OCI-LY3 (cell line): ENCODE measurements around the gene PLA2G4A.

Experiments
- H2AFZ ChIP-seq: fragments of 200-600, 300-600 bp; shearing (Covaris generic); 2 replicates; pipeline ENCODE4 v1.6.0; 2014; ENCODE audit warnings: antibody characterized with exemption, low read depth, low read length
- H3K27ac ChIP-seq: fragments of 200-600, 300-600 bp; sonication (generic); 2 replicates; pipeline ENCODE4 v1.5.1; 2014; ENCODE audit warnings: mild to moderate bottlenecking, low read length, moderate library complexity, mixed read lengths
- H3K27me3 ChIP-seq: fragments of 200-600, 300-600 bp; sonication (generic); 2 replicates; pipeline ENCODE4 v1.6.1; 2014; ENCODE audit warnings: low read depth, low read length, mixed read lengths
- H3K36me3 ChIP-seq: fragments of 200-600, 300-600 bp; sonication (generic); replicated peaks from 2 replicates; pipeline ENCODE3; 2014; ENCODE audit warnings: low read depth, low read length, mixed read lengths
- H3K4me1 ChIP-seq: fragments of 300-600, 200-600 bp; sonication (generic); 2 replicates; pipeline ENCODE4 v1.6.1; 2014; ENCODE audit warnings: low read length, mixed read lengths
- H3K4me2 ChIP-seq: fragments of 200-600, 300-600 bp; sonication (generic); 2 replicates; pipeline ENCODE4 v1.6.1; 2014; ENCODE audit warnings: low read length, mixed read lengths
- H3K4me3 ChIP-seq: fragments of 300-600, 200-600 bp; sonication (generic); 2 replicates; pipeline ENCODE4 v1.5.1; 2014; ENCODE audit warnings: antibody characterized with exemption, mild to moderate bottlenecking, low read length, moderate library complexity
- H3K79me2 ChIP-seq: fragments of 300-600, 200-600 bp; shearing (Covaris generic); 2 replicates; pipeline ENCODE4 v1.6.1; 2014; ENCODE audit warnings: mild to moderate bottlenecking, low read length, mixed read lengths
- H3K9ac ChIP-seq: fragments of 300-600, 200-600 bp; shearing (Covaris generic); 2 replicates; pipeline ENCODE4 v1.6.0; 2014; ENCODE audit warnings: mild to moderate bottlenecking, low read length, moderate library complexity
- H3K9me3 ChIP-seq: fragments of 200-600, 300-600 bp; shearing (Covaris generic); 2 replicates; pipeline ENCODE4 v1.6.1; 2014; ENCODE audit warnings: low read length, mixed read lengths; ENCODE audit not compliant: insufficient read depth
- H4K20me1 ChIP-seq: fragments of 200-600, 300-600 bp; sonication (generic); 2 replicates; pipeline ENCODE4 v1.6.1; 2016; ENCODE audit warnings: low read length, mixed read lengths; ENCODE audit not compliant: insufficient read depth
- CTCF ChIP-seq: fragments of 200-600, 300-600 bp; sonication (generic); IDR thresholded peaks from 2 replicates; pipeline ENCODE4 v1.5.1; 2014; ENCODE audit warnings: antibody characterized with exemption, low read length, low read depth
- EZH2phosphoT487 ChIP-seq: fragments of 200-600 bp; shearing (Covaris generic); IDR thresholded peaks from 2 replicates; pipeline ENCODE4 v1.6.1; 2018; ENCODE audit warnings: antibody characterized with exemption, mixed run types, low read depth

The PLA2G4A gene

GRCh38 chr1:187001198-187001889 is 172.6 kb downstream of the PLA2G4A start:
- no peak overlapping the region for H3K27ac ChIP-seq
- no peaks in the 10 kb centered on the region for H3K27me3 ChIP-seq
- no peak overlapping the region for H3K4me3 ChIP-seq
- no peaks in the 10 kb centered on the region for H4K20me1 ChIP-seq
- H3K9ac ChIP-seq, result no peak overlapping the region
- H2AFZ ChIP-seq, result 0 out of 2 replicates have a peak overlapping the region, but pooled peaks have one; percentile 6
- no peak overlapping the region for H3K4me2 ChIP-seq
- no peaks in the 10 kb centered on the region for H3K79me2 ChIP-seq
- H3K9me3 ChIP-seq, result no peaks in the 10 kb centered on the region
- H3K4me1 ChIP-seq, result no peaks in the 10 kb centered on the region
- TF ChIP-seq CTCF, result no peak
- TF ChIP-seq EZH2phosphoT487, result no peak
- H3K36me3 ChIP-seq, result no peaks in the 10 kb centered on the region

- H3K79me2 ChIP-seq, result no peaks in the 10 kb centered on the region
- no peak overlapping the region for H2AFZ ChIP-seq
- H3K4me2 ChIP-seq, result no peak overlapping the region
- no peaks in the 10 kb centered on the region for H3K4me1 ChIP-seq
- no peaks in the 10 kb centered on the region for H4K20me1 ChIP-seq
- H3K27me3 ChIP-seq, result no peaks in the 10 kb centered on the region
- no peak overlapping the region for H3K4me3 ChIP-seq
- TF ChIP-seq EZH2phosphoT487 (no peak), CTCF (no peak)
- peaks cover 13% of the 10 kb centered on the region for H3K9me3 ChIP-seq
- no peak overlapping the region for H3K9ac ChIP-seq
- H3K36me3 ChIP-seq, result no peaks in the 10 kb centered on the region
- no peak overlapping the region for H3K27ac ChIP-seq
Observed at GRCh38 chr1:187003353-187003752, 174.6 kb downstream of the PLA2G4A start.

- Histone ChIP-seq H3K4me2 (no peak overlapping the region), H3K79me2 (no peaks in the 10 kb centered on the region), H4K20me1 (no peaks in the 10 kb centered on the region), H3K36me3 (no peaks in the 10 kb centered on the region), H3K9ac (no peak overlapping the region), H3K9me3 (peaks cover 17% of the 10 kb centered on the region), H3K27me3 (no peaks in the 10 kb centered on the region), H3K4me1 (no peaks in the 10 kb centered on the region), H3K27ac (no peak overlapping the region), H2AFZ (no peak overlapping the region), H3K4me3 (no peak overlapping the region)
- TF ChIP-seq CTCF (no peak), EZH2phosphoT487 (no peak)
Observed at GRCh38 chr1:187006896-187007295, 178.1 kb downstream of the PLA2G4A start.

GRCh38 chr1:187009320-187009719 is 180.6 kb downstream of the PLA2G4A start:
- H3K4me1 ChIP-seq, result no peaks in the 10 kb centered on the region
- no peak overlapping the region for H3K4me2 ChIP-seq
- H3K27ac ChIP-seq, result no peak overlapping the region
- no peak overlapping the region for H2AFZ ChIP-seq
- no peaks in the 10 kb centered on the region for H3K79me2 ChIP-seq
- H3K9me3 ChIP-seq, result peaks cover 17% of the 10 kb centered on the region
- TF ChIP-seq EZH2phosphoT487 (no peak), CTCF (no peak)
- no peak overlapping the region for H3K9ac ChIP-seq
- H3K36me3 ChIP-seq, result no peaks in the 10 kb centered on the region
- no peaks in the 10 kb centered on the region for H3K27me3 ChIP-seq
- H4K20me1 ChIP-seq, result no peaks in the 10 kb centered on the region
- H3K4me3 ChIP-seq, result no peak overlapping the region
